IPS-18c (cell line): Measurements from ENCODE around the gene PLXND1.
"Not testable (repeated sequence)": the region's sequence is repeated elsewhere in the genome, so short reads cannot be mapped to it uniquely, and the experiment has no call there.

ENCODE experiments used
- H3K4me3 ChIP-seq: 2 replicates; pipeline ENCODE4 v1.7.0; 2013; ENCODE audit warnings: low read depth, mild to moderate bottlenecking, low read length, moderate library complexity; ENCODE audit not compliant: insufficient read depth
- H3K9me3 ChIP-seq: one replicate; pipeline ENCODE4 v1.6.1; 2013; ENCODE audit warnings: mild to moderate bottlenecking, low read length, moderate library complexity; ENCODE audit not compliant: control insufficient read depth, insufficient read depth

PLXND1 gene

GRCh38 chr3:129606636-129607390, at the start of gene PLXND1:
Gene PLXND1, minus strand, starts transcription at chr3:129606676. Its CDS starts 37 bp downstream, at chr3:129606639.
- peaks cover 2% of the 10 kb centered on the region for H3K9me3 ChIP-seq
- peak within 1 kb of the TSS; percentile 85 for H3K4me3 ChIP-seq

GRCh38 chr3:129655291-129655700, 48.8 kb upstream of the PLXND1 start:
- H3K9me3 ChIP-seq, result no peaks in the 10 kb centered on the region
- H3K4me3 ChIP-seq, result no peak overlapping the region

- Histone ChIP-seq H3K4me3 (no peak overlapping the region), H3K9me3 (no peaks in the 10 kb centered on the region)
These were observed 47.7 kb upstream of the PLXND1 start for GRCh38 chr3:129654131-129654530.

GRCh38 chr3:129653019-129653418, 46.5 kb upstream of the PLXND1 start:
- Histone ChIP-seq H3K9me3 (no peaks in the 10 kb centered on the region), H3K4me3 (no peak overlapping the region)

GRCh38 chr3:129651435-129652202, 45.1 kb upstream of the PLXND1 start:
- Histone ChIP-seq H3K9me3 (no peaks in the 10 kb centered on the region), H3K4me3 (no peak overlapping the region)

GRCh38 chr3:129650256-129650872, 43.9 kb upstream of the PLXND1 start:
- Histone ChIP-seq H3K9me3 (no peaks in the 10 kb centered on the region), H3K4me3 (no peak overlapping the region)

GRCh38 chr3:129648391-129648790, 41.9 kb upstream of the PLXND1 start:
- Histone ChIP-seq H3K9me3 (no peaks in the 10 kb centered on the region), H3K4me3 (no peak overlapping the region)

- no peak overlapping the region for H3K4me3 ChIP-seq
- H3K9me3 ChIP-seq, result no peaks in the 10 kb centered on the region
These were observed 38.8 kb upstream of the PLXND1 start for GRCh38 chr3:129645286-129645685.

GRCh38 chr3:129644836-129645235, 38.4 kb upstream of the PLXND1 start:
- Histone ChIP-seq H3K9me3 (no peaks in the 10 kb centered on the region), H3K4me3 (no peak overlapping the region)

- not testable (repeated sequence) for H3K4me3 ChIP-seq, H3K9me3 ChIP-seq
These were observed 35.2 kb upstream of the PLXND1 start for GRCh38 chr3:129641567-129642260.

GRCh38 chr3:129640985-129641384, 34.5 kb upstream of the PLXND1 start:
- not testable (repeated sequence) for H3K4me3 ChIP-seq, H3K9me3 ChIP-seq

- Histone ChIP-seq H3K9me3 (no peaks in the 10 kb centered on the region), H3K4me3 (no peak overlapping the region)
These were observed 32.0 kb upstream of the PLXND1 start for GRCh38 chr3:129638481-129638880.

- H3K9me3 ChIP-seq, result no peaks in the 10 kb centered on the region
- H3K4me3 ChIP-seq, result no peak overlapping the region
These were observed 29.6 kb upstream of the PLXND1 start for GRCh38 chr3:129636082-129636481.

GRCh38 chr3:129635656-129636055, 29.2 kb upstream of the PLXND1 start:
- Histone ChIP-seq H3K9me3 (no peaks in the 10 kb centered on the region), H3K4me3 (no peak overlapping the region)

- H3K4me3 ChIP-seq, result no peak overlapping the region
- H3K9me3 ChIP-seq, result no peaks in the 10 kb centered on the region
These were observed 27.4 kb upstream of the PLXND1 start for GRCh38 chr3:129633751-129634481.

GRCh38 chr3:129632977-129633376, 26.5 kb upstream of the PLXND1 start:
- H3K4me3 ChIP-seq, result no peak overlapping the region

GRCh38 chr3:129632556-129632955, 26.1 kb upstream of the PLXND1 start:
- H3K9me3 ChIP-seq, result no peaks in the 10 kb centered on the region
- no peak overlapping the region; the same call in 1 of the 2 replicates for H3K4me3 ChIP-seq

More at GRCh38 chr3:129632977-129633376, 26.5 kb upstream of the PLXND1 start:
- H3K9me3 ChIP-seq, result no peaks in the 10 kb centered on the region
